SU-DHL-6 (cell line): ENCODE data around the gene PSIP1.

Source experiments
- H2AFZ ChIP-seq: fragments of 200-600 bp; sonication (generic); 2 replicates; pipeline ENCODE4 v1.6.1; 2014; ENCODE audit warnings: low read depth, mild to moderate bottlenecking, moderate library complexity, mixed read lengths, antibody characterized with exemption, low read length; ENCODE audit not compliant: severe bottlenecking
- H3F3A ChIP-seq: fragments of 200-600 bp; shearing (Covaris generic); 2 replicates; pipeline ENCODE4 v1.6.0; 2016; ENCODE audit warnings: antibody characterized with exemption, mild to moderate bottlenecking; ENCODE audit not compliant: insufficient read depth
- H3K27ac ChIP-seq: fragments of 200-600 bp; sonication (generic); 2 replicates; pipeline ENCODE4 v1.5.1; 2016; ENCODE audit warnings: low read depth, mild to moderate bottlenecking, low read length, moderate library complexity, mixed read lengths
- H3K27me3 ChIP-seq: fragments of 200-600 bp; sonication (generic), shearing (Covaris generic); 2 replicates; pipeline ENCODE4 v1.6.0; 2014; ENCODE audit warnings: mild to moderate bottlenecking, low read length
- H3K36me3 ChIP-seq: fragments of 200-600 bp; sonication (generic); 2 replicates; pipeline ENCODE4 v1.6.1; 2014; ENCODE audit warnings: mild to moderate bottlenecking, low read length, mixed read lengths
- H3K4me2 ChIP-seq: fragments of 300-600, 200-600 bp; shearing (Covaris generic), sonication (generic); 2 replicates; pipeline ENCODE4 v1.6.0; 2014; ENCODE audit warnings: low read length, low read depth, mild to moderate bottlenecking; ENCODE audit not compliant: poor library complexity, severe bottlenecking
- H3K4me3 ChIP-seq: fragments of 200-600 bp; sonication (generic); 2 replicates; pipeline ENCODE4 v1.5.1; 2014; ENCODE audit warnings: antibody characterized with exemption, low read length, mild to moderate bottlenecking, mixed read lengths; ENCODE audit not compliant: insufficient read depth, poor library complexity, severe bottlenecking
- H3K79me2 ChIP-seq: fragments of 200-600 bp; sonication (generic); 2 replicates; pipeline ENCODE4 v1.6.1; 2014; ENCODE audit warnings: mild to moderate bottlenecking, low read length, moderate library complexity; ENCODE audit not compliant: insufficient read depth
- H3K9ac ChIP-seq: fragments of 200-600 bp; sonication (generic); 2 replicates; pipeline ENCODE4 v1.7.0; 2014; ENCODE audit warnings: mild to moderate bottlenecking, low read length
- H3K9me2 ChIP-seq: fragments of 200-600 bp; sonication (generic); replicated peaks from 2 replicates; pipeline ENCODE4 v1.6.1; 2014; ENCODE audit warnings: low read length; ENCODE audit not compliant: insufficient read depth
- H3K9me3 ChIP-seq: fragments of 200-600 bp; sonication (generic); 2 replicates; pipeline ENCODE4 v1.6.1; 2014; ENCODE audit warnings: low read length, mixed read lengths; ENCODE audit not compliant: insufficient read depth
- H4K20me1 ChIP-seq: fragments of 200-600 bp; sonication (generic); 2 replicates; pipeline ENCODE4 v1.6.1; 2014; ENCODE audit warnings: low read depth, mild to moderate bottlenecking, antibody characterized with exemption, low read length, moderate library complexity, mixed read lengths
- CTCF ChIP-seq: fragments of 200-600 bp; sonication (generic); IDR thresholded peaks from one replicate; pipeline ENCODE4 v1.5.1; 2017; ENCODE audit warnings: antibody characterized with exemption, mild to moderate bottlenecking, low read length, moderate library complexity; ENCODE audit not compliant: insufficient read depth, poor library complexity, severe bottlenecking
- EZH2phosphoT487 ChIP-seq: fragments of 200-600 bp; sonication (generic), shearing (Covaris generic); conservative IDR thresholded peaks from 2 replicates; pipeline ENCODE4 v1.6.1; 2018; ENCODE audit warnings: mild to moderate bottlenecking, antibody characterized with exemption, low read length, moderate library complexity, mixed read lengths

Gene PSIP1

GRCh38 chr9:15416880-15417279, 93.9 kb downstream of the PSIP1 start:
- Histone ChIP-seq H3K9ac (no peak overlapping the region), H4K20me1 (no peaks in the 10 kb centered on the region), H3K4me2 (no peak overlapping the region), H3K9me2 (no peaks in the 10 kb centered on the region), H3K4me3 (no peak overlapping the region), H3K27ac (no peak overlapping the region), H3K9me3 (no peaks in the 10 kb centered on the region), H3F3A (peaks cover under 1% of the 10 kb centered on the region; the same call in 1 of the 2 replicates), H2AFZ (no peak overlapping the region), H3K27me3 (no peaks in the 10 kb centered on the region), H3K36me3 (no peaks in the 10 kb centered on the region), H3K79me2 (no peaks in the 10 kb centered on the region)
- TF ChIP-seq EZH2phosphoT487 (no peak), CTCF (peak; percentile 46)
